ENCODE results near the gene RHBDL1. TPM values are rescaled to one million over a fixed set of nuclear protein-coding genes. Genes with fewer than 3 reads are reported as not detected.

Gene RHBDL1
- polyA plus RNA-seq, 1 donor from 2014 or later = 7.2 TPM

GRCh38 chr16:635573-636205, 39.8 kb upstream of the RHBDL1 start:
- Histone ChIP-seq H4K20me1 (ENCODE audit: insufficient read depth) (no peaks in the 10 kb centered on the region), H3K79me2 (replicated peaks; ENCODE audit: insufficient read depth, low read length) (no peaks in the 10 kb centered on the region), H3K4me3 (ENCODE audit: low read length) (peak overlapping the region; percentile 94), H3K36me3 (ENCODE audit: insufficient read depth, low read length) (no peaks in the 10 kb centered on the region), H3K4me2 (ENCODE audit: low read length) (no peak overlapping the region), H3K27me3 (ENCODE audit: insufficient read depth, low read depth, low read length) (no peaks in the 10 kb centered on the region), H2AFZ (ENCODE audit: low read depth, low read length) (no peak overlapping the region), H3K9me3 (ENCODE audit: low read length) (no peaks in the 10 kb centered on the region), H3K27ac (ENCODE audit: low read length) (peak overlapping the region; percentile 93), H3K9me2 (ENCODE audit: insufficient read depth, low read length) (no peaks in the 10 kb centered on the region), H3K9ac (ENCODE audit: low read length) (peak overlapping the region; percentile 87), H3F3A (ENCODE audit: insufficient read depth, low read length, poor library complexity, severe bottlenecking) (no peaks in the 10 kb centered on the region)
- TF ChIP-seq POLR2AphosphoS5 (IDR thresholded peaks at IDR 0.05) = no peak
- TF ChIP-seq REST (IDR thresholded peaks at IDR 0.05; ENCODE audit: borderline replicate concordance) = no peak
- TF ChIP-seq CTCF (IDR thresholded peaks at IDR 0.05; ENCODE audit: poor library complexity, severe bottlenecking) = no peak
- TF ChIP-seq TAF1 (IDR thresholded peaks at IDR 0.05; ENCODE audit: low read depth) = no peak
- TF ChIP-seq EZH2 (IDR thresholded peaks at IDR 0.05; ENCODE audit: borderline replicate concordance, insufficient read depth, low read length, poor library complexity, severe bottlenecking) = no peak
- no peak for TF ChIP-seq MXI1 (conservative IDR thresholded peaks at IDR 0.05; ENCODE audit: poor library complexity, severe bottlenecking)
- TF ChIP-seq SMC3 (conservative IDR thresholded peaks at IDR 0.05; ENCODE audit: poor library complexity) = no peak
- TF ChIP-seq RAD21 (conservative IDR thresholded peaks at IDR 0.05) = no peak
- TF ChIP-seq EP300 (conservative IDR thresholded peaks at IDR 0.05; ENCODE audit: poor library complexity, severe bottlenecking) = no peak

GRCh38 chr16:636206-637080, 39.0 kb upstream of the RHBDL1 start, which contains the start of gene METTL26:
TSS of gene METTL26 (minus strand) at chr16:636305. CDS start at chr16:636290, 15 bp downstream.
- Histone ChIP-seq H2AFZ (ENCODE audit: low read depth, low read length) (no peak within 1 kb of the TSS), H3K27me3 (ENCODE audit: insufficient read depth, low read depth, low read length) (no peaks in the 10 kb centered on the region)

More at GRCh38 chr16:636206-637080, 39.0 kb upstream of the RHBDL1 start, which contains the start of gene METTL26:
- Histone ChIP-seq H4K20me1 (ENCODE audit: insufficient read depth) (no peaks in the 10 kb centered on the region), H3K9ac (ENCODE audit: low read length) (peak within 1 kb of the TSS; percentile 87), H3K27ac (ENCODE audit: low read length) (peak within 1 kb of the TSS; percentile 93), H3K36me3 (ENCODE audit: insufficient read depth, low read length) (no peaks in the 10 kb centered on the region), H3K4me2 (ENCODE audit: low read length) (peak within 1 kb of the TSS; percentile 58), H3K79me2 (replicated peaks; ENCODE audit: insufficient read depth, low read length) (no peaks in the 10 kb centered on the region), H3K9me3 (ENCODE audit: low read length) (no peaks in the 10 kb centered on the region), H3F3A (ENCODE audit: insufficient read depth, low read length, poor library complexity, severe bottlenecking) (no peaks in the 10 kb centered on the region), H3K4me3 (ENCODE audit: low read length) (peak within 1 kb of the TSS; percentile 94), H3K9me2 (ENCODE audit: insufficient read depth, low read length) (no peaks in the 10 kb centered on the region)
- TF ChIP-seq POLR2AphosphoS5 (IDR thresholded peaks at IDR 0.05) = peak; percentile 58
- no peak for TF ChIP-seq SMC3 (conservative IDR thresholded peaks at IDR 0.05; ENCODE audit: poor library complexity)
- peak; percentile 54 for TF ChIP-seq CTCF (IDR thresholded peaks at IDR 0.05; ENCODE audit: poor library complexity, severe bottlenecking)
- TF ChIP-seq MXI1 (conservative IDR thresholded peaks at IDR 0.05; ENCODE audit: poor library complexity, severe bottlenecking) = peak; percentile 98
- TF ChIP-seq REST (IDR thresholded peaks at IDR 0.05; ENCODE audit: borderline replicate concordance) = peak; percentile 40
- peak; percentile 53 for TF ChIP-seq RAD21 (conservative IDR thresholded peaks at IDR 0.05)
- TF ChIP-seq EZH2 (IDR thresholded peaks at IDR 0.05; ENCODE audit: borderline replicate concordance, insufficient read depth, low read length, poor library complexity, severe bottlenecking) = no peak
- TF ChIP-seq EP300 (conservative IDR thresholded peaks at IDR 0.05; ENCODE audit: poor library complexity, severe bottlenecking) = peak; percentile 28
